GM21515 (cell line): ENCODE measurements around the gene SSNA1.
A peak's percentile ranks its signal among the peaks of the same experiment; 100 is the strongest.

Experiments
- ATAC-seq: cut with Tn5 transposase; IDR thresholded peaks from one replicate; pipeline ENCODE4 v1.9.1; 2021; ENCODE audit not compliant: unreplicated experiment

The SSNA1 gene

GRCh38 chr9:137218212-137218753 is 29.8 kb downstream of the SSNA1 start:
- no peak for ATAC-seq

- ATAC-seq = no peak
Observed at GRCh38 chr9:137218754-137219271, 30.3 kb downstream of the SSNA1 start.

- ATAC-seq = no peak
Observed at GRCh38 chr9:137219757-137220316, 31.4 kb downstream of the SSNA1 start.

GRCh38 chr9:137220317-137221094 is 32.0 kb downstream of the SSNA1 start:
- no peak for ATAC-seq

- ATAC-seq = no peak
Observed at GRCh38 chr9:137221095-137221505, 32.6 kb downstream of the SSNA1 start.

- ATAC-seq = no peak
Observed at GRCh38 chr9:137221506-137222111, 33.1 kb downstream of the SSNA1 start.

GRCh38 chr9:137222190-137223077 is 34.0 kb downstream of the SSNA1 start, which contains the start of gene RNF208:
Gene RNF208, minus strand, starts transcription at chr9:137222240. Its CDS starts 1,028 bp downstream, at chr9:137221212.
- no peak for ATAC-seq

GRCh38 chr9:137223078-137223970 is 34.8 kb downstream of the SSNA1 start:
- ATAC-seq = peak; percentile 63

- ATAC-seq = no peak
Observed at GRCh38 chr9:137224830-137225694, 36.6 kb downstream of the SSNA1 start, which contains the start of gene CYSRT1. Gene CYSRT1, plus strand, starts transcription at chr9:137225174. Its CDS starts 448 bp downstream, at chr9:137225622.

- no peak for ATAC-seq
Observed at GRCh38 chr9:137225699-137226331, 37.3 kb downstream of the SSNA1 start.

- no peak for ATAC-seq
Observed at GRCh38 chr9:137226338-137227053, 38.0 kb downstream of the SSNA1 start.

- ATAC-seq = no peak
Observed at GRCh38 chr9:137227054-137227852, 38.8 kb downstream of the SSNA1 start, which contains the start of gene RNF224. Gene RNF224, plus strand, starts transcription at chr9:137227502. Its CDS starts 834 bp downstream, at chr9:137228336.

- no peak for ATAC-seq
Observed at GRCh38 chr9:137227853-137228505, 39.5 kb downstream of the SSNA1 start.

GRCh38 chr9:137228506-137228967 is 40.1 kb downstream of the SSNA1 start:
- no peak for ATAC-seq

GRCh38 chr9:137228968-137229896 is 40.8 kb downstream of the SSNA1 start:
- no peak for ATAC-seq
